K562 (cell line): ENCODE results near the gene NRXN3. TPM values are rescaled to one million over a fixed set of nuclear protein-coding genes. Genes with fewer than 3 reads are reported as not detected.

ENCODE experiments used
- ATAC-seq: fragments of 200-7000 bp; cut with Tn5 transposase; 3 replicates; pipeline ENCODE4 v1.9.1; 2020; ENCODE audit warnings: moderate library complexity
- BruUV-seq: library from RNA; stranded (reverse); fragments of 400-500 nt; replicated peaks from 2 replicates; lab custom pipeline; 2021; lab: Mats Ljungman, UMichigan
- CTCF ChIA-PET: fragments of 300-600 bp; formaldehyde crosslinking; extraction: SDS; loops from one replicate; lab custom pipeline; 2021; ENCODE audit warnings: low intra/inter-chr PET ratio; lab: Yijun Ruan, JAX
- POLR2A ChIA-PET: fragments of 300-600, 350-650 bp; sonication (Branson Sonifier 250); formaldehyde crosslinking; extraction: SDS; loops from one replicate; lab custom pipeline; 2021; ENCODE audit warnings: antibody characterized with exemption, inconsistent platforms; lab: Yijun Ruan, JAX
- DNase-seq, 4 experiments: peaks; one replicate each; pipeline versions ENCODE4 v3.0.0 to v3.0.0-alpha.2; 2011 to 2018; ENCODE audit warnings: low spot score in 3 of 4, mixed read lengths in 3 of 4; ENCODE audit errors: extremely low read depth in 1 of 4
- FAIRE-seq: peaks from 2 replicates; lab custom pipeline; 2011; peaks lifted over from hg19 to GRCh38; lab: Jason Lieb, UNC
- H2AFZ ChIP-seq: 2 replicates; pipeline ENCODE4 v1.6.0; 2011; ENCODE audit warnings: low read depth, low read length, control low read depth, inconsistent platforms
- H3K27ac ChIP-seq: fragments of 200-600 bp; 3 replicates; pipeline ENCODE4 v1.8.0; 2011; ENCODE audit warnings: low read depth, mild to moderate bottlenecking, control low read depth, inconsistent platforms, low read length, moderate library complexity, mixed read lengths; ENCODE audit errors: extremely low read depth
- H3K27me3 ChIP-seq, 2 experiments: fragments of 300-600 bp in 1 of 2; 2 replicates in 1 of 2; 3 replicates in 1 of 2; pipeline versions ENCODE4 v1.6.0 to v1.8.0; 2011; ENCODE audit warnings: inconsistent platforms in 2 of 2, low read length in 2 of 2, mild to moderate bottlenecking in 1 of 2, mixed read lengths in 1 of 2, moderate library complexity in 1 of 2; ENCODE audit not compliant: control insufficient read depth in 2 of 2, insufficient read depth in 2 of 2
- H3K36me3 ChIP-seq: fragments of 300-600 bp; 3 replicates; pipeline ENCODE4 v1.8.0; 2011; ENCODE audit warnings: mild to moderate bottlenecking, low read length, inconsistent platforms; ENCODE audit not compliant: control insufficient read depth, insufficient read depth
- H3K4me1 ChIP-seq, 2 experiments: fragments of 200-600 bp in 1 of 2; replicated peaks in 1 of 2; 2 replicates in 1 of 2; 3 replicates in 1 of 2; pipeline versions ENCODE4 v1.5.1 to v1.8.0; 2011; ENCODE audit warnings: inconsistent platforms in 2 of 2, low read length in 2 of 2, mild to moderate bottlenecking in 1 of 2, mixed read lengths in 1 of 2, moderate library complexity in 1 of 2; ENCODE audit not compliant: control insufficient read depth in 2 of 2, insufficient read depth in 2 of 2
- H3K4me2 ChIP-seq: 2 replicates; pipeline ENCODE4 v1.6.1; 2011; ENCODE audit warnings: low read length, control low read depth, inconsistent platforms, mixed read lengths; ENCODE audit not compliant: insufficient read depth
- H3K4me3 ChIP-seq: fragments of 200-600 bp; sonication (generic), shearing (Covaris generic); 2 replicates; pipeline ENCODE4 v1.5.1; 2016; ENCODE audit warnings: control low read depth, inconsistent platforms
- H3K79me2 ChIP-seq: fragments of 200-600 bp; 3 replicates; pipeline ENCODE4 v1.8.0; 2011; ENCODE audit warnings: low read length, inconsistent platforms; ENCODE audit not compliant: control insufficient read depth, insufficient read depth
- H3K9ac ChIP-seq, 2 experiments: 2 replicates each; pipeline versions ENCODE4 v1.6.0 to v1.6.1; 2011; ENCODE audit warnings: low read depth in 2 of 2, low read length in 2 of 2, control low read depth in 1 of 2, inconsistent platforms in 1 of 2, mild to moderate bottlenecking in 1 of 2, mixed read lengths in 1 of 2; ENCODE audit not compliant: insufficient read depth in 1 of 2
- H3K9me1 ChIP-seq: one replicate; pipeline ENCODE4 v1.6.0; 2011; ENCODE audit warnings: inconsistent platforms, mild to moderate bottlenecking, low read length, moderate library complexity; ENCODE audit not compliant: control insufficient read depth, insufficient read depth
- H3K9me3 ChIP-seq: replicated peaks from 2 replicates; pipeline ENCODE4 v1.5.1; 2011; ENCODE audit warnings: low read depth, low read length, inconsistent platforms; ENCODE audit not compliant: control insufficient read depth, insufficient read depth
- H4K20me1 ChIP-seq: replicated peaks from 2 replicates; pipeline ENCODE4 v1.6.1; 2011; ENCODE audit warnings: low read length, inconsistent platforms, mixed read lengths; ENCODE audit not compliant: control insufficient read depth, insufficient read depth
- ASH1L ChIP-seq: fragments of 450-650 bp; IDR thresholded peaks from 2 replicates; pipeline ENCODE4 v1.6.1; 2018; ENCODE audit warnings: borderline replicate concordance, mild to moderate bottlenecking, low read depth; ENCODE audit not compliant: partially characterized antibody
- NFYB ChIP-seq: IDR thresholded peaks from 2 replicates; pipeline ENCODE4 v1.6.1; 2011; ENCODE audit warnings: mild to moderate bottlenecking, moderate library complexity; ENCODE audit not compliant: insufficient read length; ENCODE audit errors: extremely low read depth
- XRCC4 ChIP-seq: IDR thresholded peaks from one replicate; pipeline ENCODE4 v1.6.1; 2011; ENCODE audit not compliant: insufficient read depth, insufficient read length; ENCODE audit errors: extremely low read depth
- WGBS: fragments of 100-300 bp; shearing (Covaris generic); methylation state at CpG from one replicate; pipeline ENCODE4 v1.1.6; 2016; ENCODE audit warnings: low coverage, mixed read lengths; ENCODE audit not compliant: insufficient coverage; ENCODE audit errors: missing lambda C conversion rate; 5-methylcytosine and 5-hydroxymethylcytosine counted together
- in situ Hi-C: fragments of 300-500 bp; cut with MboI; formaldehyde crosslinking; loops from 4 replicates; pipeline ENCODE4 v1.15.0; 2018; ENCODE audit warnings: inconsistent platforms, mixed read lengths
- intact Hi-C: fragments of 100-400 bp; cut with micrococcal nuclease; formaldehyde crosslinking; loops from 2 replicates; pipeline ENCODE4 v1.14.2; 2022
- polyA plus RNA-seq, 8 experiments: library from polyadenylated mRNA; depleted of rRNA in 4 of 8; stranded (reverse) in 5 of 8; unstranded in 3 of 8; fragments of >200 nt; fragmentation: Nextera tagmentation in 2 of 8; fragmentation: Illumina TruSeq in 1 of 8; extraction: Ambion mirVana in 2 of 8; extraction: Trizol in 1 of 8; gene quantifications; 2 replicates each; pipeline versions ENCODE4 v1.2.1 to v1.2.3, GENCODE V29; 2011 to 2014; ENCODE audit warnings: inconsistent platforms in 1 of 8, missing spikeins in 1 of 8
- total RNA-seq, 7 experiments: library from RNA; depleted of rRNA in 6 of 7; stranded (reverse); fragments of >200 nt in 6 of 7; fragmentation: Illumina TruSeq in 2 of 7; extraction: Trizol in 2 of 7; gene quantifications; 2 replicates each; pipeline versions ENCODE4 v1.2.1 to v1.2.3, GENCODE V29; 2011 to 2021; ENCODE audit warnings: low replicate concordance in 1 of 7
- TF ChIP-seq, protein P1 (sequence below): fragments of 450-650 bp; formaldehyde crosslinking; IDR thresholded peaks from 2 replicates; pipeline ENCODE4 v1.4.0; 2020; ENCODE audit warnings: mild to moderate bottlenecking

Gene NRXN3
- total and polyA plus RNA-seq, 9 of the 15 experiments (the other 6 are each of a cell fraction or from before 2014, with no cell fraction given) = 0.09 TPM; not detected in 8

DNA sequence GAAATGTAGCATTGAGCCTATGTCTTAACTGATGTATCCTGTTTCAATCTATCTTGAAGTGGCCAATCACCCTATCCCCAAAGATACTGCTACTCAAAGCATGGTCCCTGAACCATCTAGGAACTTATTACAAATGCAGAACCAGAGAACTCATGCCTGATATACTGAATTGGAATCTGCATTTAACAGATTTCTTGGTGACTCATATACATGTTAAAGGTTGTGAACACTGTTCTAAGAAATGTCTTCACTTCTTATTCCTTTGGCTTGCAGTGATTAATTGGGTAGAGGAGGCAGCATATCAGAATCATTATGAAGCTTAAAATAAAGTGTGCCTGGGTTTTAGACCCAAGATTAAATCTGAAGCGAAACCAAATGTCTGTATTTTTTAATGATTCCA, 1245.6 kb downstream of the NRXN3 start:
- no peak overlapping the region for H3K4me2 ChIP-seq
- no TSS peak for BruUV-seq
- 0% methylated on average over 1 of the region's 1 CpG for WGBS
- FAIRE-seq (no peak), ATAC-seq (no peak), DNase-seq (no peak)
- H3K9me3 ChIP-seq = no peaks in the 10 kb centered on the region
- H3K4me1 ChIP-seq = no peaks in the 10 kb centered on the region
- in situ Hi-C loops = no loop called here
- H3K9me1 ChIP-seq = no peaks in the 10 kb centered on the region
- TF ChIP-seq NFYB = no peak
- no peaks in the 10 kb centered on the region for H4K20me1 ChIP-seq
- no peak overlapping the region for H3K4me3 ChIP-seq
- POLR2A ChIA-PET = no interaction called here
- H3K36me3 ChIP-seq = no peaks in the 10 kb centered on the region
- no peak overlapping the region for H3K27ac ChIP-seq
- intact Hi-C loops = no loop called here
- CTCF ChIA-PET = no interaction called here
- H2AFZ ChIP-seq = no peak overlapping the region
- no peak overlapping the region for H3K9ac ChIP-seq
- H3K79me2 ChIP-seq = no peaks in the 10 kb centered on the region
- H3K27me3 ChIP-seq = no peaks in the 10 kb centered on the region

DNA sequence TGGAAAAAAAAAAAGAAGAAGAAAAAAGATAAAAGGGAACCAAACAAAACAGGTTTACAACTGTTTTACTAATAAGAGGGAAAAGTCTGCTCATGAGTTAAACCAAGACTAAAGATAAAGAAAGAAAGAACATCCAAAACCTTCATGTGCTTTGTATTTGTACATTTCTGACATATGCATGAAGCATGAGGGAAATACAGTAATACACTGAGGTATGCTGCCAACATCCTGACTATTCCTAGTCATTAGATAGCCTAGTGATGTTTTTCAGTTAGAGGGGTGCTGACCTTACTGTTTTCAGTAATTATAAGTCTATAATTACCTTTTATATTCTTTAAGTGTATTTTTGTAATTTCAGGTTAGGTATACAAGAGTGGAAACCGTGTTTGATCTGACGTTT, 1247.8 kb downstream of the NRXN3 start:
- no peak overlapping the region for H2AFZ ChIP-seq
- 11% methylated on average over 2 of the region's 2 CpGs for WGBS
- no TSS peak for BruUV-seq
- FAIRE-seq = no peak
- POLR2A ChIA-PET = no interaction called here
- intact Hi-C loops = no loop called here
- no peak for DNase-seq
- no peak overlapping the region for H3K9ac ChIP-seq
- no peaks in the 10 kb centered on the region for H3K4me1 ChIP-seq
- no peaks in the 10 kb centered on the region for H4K20me1 ChIP-seq
- no peaks in the 10 kb centered on the region for H3K9me1 ChIP-seq
- no peak overlapping the region for H3K27ac ChIP-seq
- TF ChIP-seq ASH1L (no peak), XRCC4 (no peak)
- TF ChIP-seq, protein P1, sequence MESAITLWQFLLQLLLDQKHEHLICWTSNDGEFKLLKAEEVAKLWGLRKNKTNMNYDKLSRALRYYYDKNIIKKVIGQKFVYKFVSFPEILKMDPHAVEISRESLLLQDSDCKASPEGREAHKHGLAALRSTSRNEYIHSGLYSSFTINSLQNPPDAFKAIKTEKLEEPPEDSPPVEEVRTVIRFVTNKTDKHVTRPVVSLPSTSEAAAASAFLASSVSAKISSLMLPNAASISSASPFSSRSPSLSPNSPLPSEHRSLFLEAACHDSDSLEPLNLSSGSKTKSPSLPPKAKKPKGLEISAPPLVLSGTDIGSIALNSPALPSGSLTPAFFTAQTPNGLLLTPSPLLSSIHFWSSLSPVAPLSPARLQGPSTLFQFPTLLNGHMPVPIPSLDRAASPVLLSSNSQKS (CRISPR knock-in tag) = no peak
- no peaks in the 10 kb centered on the region for H3K9me3 ChIP-seq
- H3K4me3 ChIP-seq = no peak overlapping the region
- no peaks in the 10 kb centered on the region for H3K79me2 ChIP-seq
- no peaks in the 10 kb centered on the region for H3K36me3 ChIP-seq
- CTCF ChIA-PET = no interaction called here
- no peak overlapping the region for H3K4me2 ChIP-seq
- no peak for ATAC-seq
- in situ Hi-C loops = no loop called here
- no peaks in the 10 kb centered on the region for H3K27me3 ChIP-seq
